Measurements from ENCODE around the gene KRTAP1-1.

GRCh38 chr17:41054025-41054424 lies 12.8 kb upstream of the KRTAP1-1 start:
- TF ChIP-seq NFYB (CRISPR knock-in tag; conservative IDR thresholded peaks at IDR 0.05; ENCODE audit: low read depth) = no peak
- TF ChIP-seq NR3C1 (CRISPR knock-in tag; conservative IDR thresholded peaks at IDR 0.05; ENCODE audit: low read depth) = no peak
- no peak for TF ChIP-seq CTCF (IDR thresholded peaks at IDR 0.05)
- no peak for TF ChIP-seq ZBTB43 (CRISPR knock-in tag; IDR thresholded peaks at IDR 0.05)
- TF ChIP-seq USF2 (CRISPR knock-in tag; IDR thresholded peaks at IDR 0.05) = no peak
- no peak for TF ChIP-seq NFE2L1 (CRISPR knock-in tag; IDR thresholded peaks at IDR 0.05)
- TF ChIP-seq E2F4 (CRISPR knock-in tag; IDR thresholded peaks at IDR 0.05; ENCODE audit: borderline replicate concordance, low read depth) = no peak
- no peak for TF ChIP-seq MYBL2 (CRISPR knock-in tag; IDR thresholded peaks at IDR 0.05)
- no peak for TF ChIP-seq E2F5 (CRISPR knock-in tag; IDR thresholded peaks at IDR 0.05)
